Measurements from ENCODE around the gene EEF1AKMT3.

EEF1AKMT3 gene

GRCh38 chr12:57775044-57775443, 2.6 kb downstream of the EEF1AKMT3 start:
- Histone ChIP-seq H3K4me3 (ENCODE audit: low read length, poor library complexity, severe bottlenecking) (no peak overlapping the region), H3K4me1 (ENCODE audit: insufficient read depth, low read length, poor library complexity, severe bottlenecking) (peaks cover 11% of the 10 kb centered on the region), H2AFZ (ENCODE audit: low read length) (no peak overlapping the region), H3K27me3 (ENCODE audit: insufficient read depth, low read length, poor library complexity, severe bottlenecking) (no peaks in the 10 kb centered on the region), H3K4me2 (ENCODE audit: low read depth, low read length, poor library complexity, severe bottlenecking) (no peak overlapping the region), H4K20me1 (ENCODE audit: insufficient read depth, low read length, poor library complexity, severe bottlenecking) (no peaks in the 10 kb centered on the region), H3K9ac (ENCODE audit: low read depth, low read length, poor library complexity, severe bottlenecking) (no peak overlapping the region), H3K79me2 (ENCODE audit: insufficient read depth, low read length) (peaks cover 17% of the 10 kb centered on the region), H3F3A (ENCODE audit: low read depth) (no peaks in the 10 kb centered on the region), H3K9me2 (replicated peaks; ENCODE audit: low read depth, low read length) (no peaks in the 10 kb centered on the region), H3K9me3 (ENCODE audit: insufficient read depth, low read depth, low read length) (no peaks in the 10 kb centered on the region), H3K36me3 (ENCODE audit: insufficient read depth, low read length) (no peaks in the 10 kb centered on the region)
- TF ChIP-seq EZH2phosphoT487 (IDR thresholded peaks at IDR 0.05; ENCODE audit: borderline replicate concordance), result no peak
- TF ChIP-seq, protein P1, sequence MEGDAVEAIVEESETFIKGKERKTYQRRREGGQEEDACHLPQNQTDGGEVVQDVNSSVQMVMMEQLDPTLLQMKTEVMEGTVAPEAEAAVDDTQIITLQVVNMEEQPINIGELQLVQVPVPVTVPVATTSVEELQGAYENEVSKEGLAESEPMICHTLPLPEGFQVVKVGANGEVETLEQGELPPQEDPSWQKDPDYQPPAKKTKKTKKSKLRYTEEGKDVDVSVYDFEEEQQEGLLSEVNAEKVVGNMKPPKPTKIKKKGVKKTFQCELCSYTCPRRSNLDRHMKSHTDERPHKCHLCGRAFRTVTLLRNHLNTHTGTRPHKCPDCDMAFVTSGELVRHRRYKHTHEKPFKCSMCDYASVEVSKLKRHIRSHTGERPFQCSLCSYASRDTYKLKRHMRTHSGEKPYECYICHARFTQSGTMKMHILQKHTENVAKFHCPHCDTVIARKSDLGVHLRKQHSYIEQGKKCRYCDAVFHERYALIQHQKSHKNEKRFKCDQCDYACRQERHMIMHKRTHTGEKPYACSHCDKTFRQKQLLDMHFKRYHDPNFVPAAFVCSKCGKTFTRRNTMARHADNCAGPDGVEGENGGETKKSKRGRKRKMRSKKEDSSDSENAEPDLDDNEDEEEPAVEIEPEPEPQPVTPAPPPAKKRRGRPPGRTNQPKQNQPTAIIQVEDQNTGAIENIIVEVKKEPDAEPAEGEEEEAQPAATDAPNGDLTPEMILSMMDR (conservative IDR thresholded peaks at IDR 0.05; ENCODE audit: low read length), result no peak

- Histone ChIP-seq H3K27me3 (ENCODE audit: insufficient read depth, low read length, poor library complexity, severe bottlenecking) (no peaks in the 10 kb centered on the region), H3K9me2 (replicated peaks; ENCODE audit: low read depth, low read length) (no peaks in the 10 kb centered on the region), H3K9ac (ENCODE audit: low read depth, low read length, poor library complexity, severe bottlenecking) (no peak overlapping the region), H4K20me1 (ENCODE audit: insufficient read depth, low read length, poor library complexity, severe bottlenecking) (no peaks in the 10 kb centered on the region), H3K9me3 (ENCODE audit: insufficient read depth, low read depth, low read length) (no peaks in the 10 kb centered on the region), H3K4me2 (ENCODE audit: low read depth, low read length, poor library complexity, severe bottlenecking) (no peak overlapping the region), H2AFZ (ENCODE audit: low read length) (no peak overlapping the region), H3K36me3 (ENCODE audit: insufficient read depth, low read length) (no peaks in the 10 kb centered on the region), H3K79me2 (ENCODE audit: insufficient read depth, low read length) (peaks cover 13% of the 10 kb centered on the region), H3K4me1 (ENCODE audit: insufficient read depth, low read length, poor library complexity, severe bottlenecking) (peaks cover 10% of the 10 kb centered on the region), H3K4me3 (ENCODE audit: low read length, poor library complexity, severe bottlenecking) (no peak overlapping the region), H3F3A (ENCODE audit: low read depth) (no peaks in the 10 kb centered on the region)
- TF ChIP-seq EZH2phosphoT487 (IDR thresholded peaks at IDR 0.05; ENCODE audit: borderline replicate concordance), result no peak
- TF ChIP-seq, protein P1 (conservative IDR thresholded peaks at IDR 0.05; ENCODE audit: low read length), result peak; percentile 51
These were observed 3.3 kb downstream of the EEF1AKMT3 start for GRCh38 chr12:57775563-57776246.

GRCh38 chr12:57776247-57776587, 3.8 kb downstream of the EEF1AKMT3 start:
- no peaks in the 10 kb centered on the region for H3K9me2 ChIP-seq (replicated peaks; ENCODE audit: low read depth, low read length)
- H3K9ac ChIP-seq (ENCODE audit: low read depth, low read length, poor library complexity, severe bottlenecking), result no peak overlapping the region
- no peak overlapping the region for H2AFZ ChIP-seq (ENCODE audit: low read length)
- no peaks in the 10 kb centered on the region for H3K9me3 ChIP-seq (ENCODE audit: insufficient read depth, low read depth, low read length)
- H3K4me2 ChIP-seq (ENCODE audit: low read depth, low read length, poor library complexity, severe bottlenecking), result no peak overlapping the region
- no peaks in the 10 kb centered on the region for H3F3A ChIP-seq (ENCODE audit: low read depth)
- H3K4me3 ChIP-seq (ENCODE audit: low read length, poor library complexity, severe bottlenecking), result no peak overlapping the region
- H3K27me3 ChIP-seq (ENCODE audit: insufficient read depth, low read length, poor library complexity, severe bottlenecking), result no peaks in the 10 kb centered on the region
- peaks cover 9% of the 10 kb centered on the region for H3K4me1 ChIP-seq (ENCODE audit: insufficient read depth, low read length, poor library complexity, severe bottlenecking)
- no peak for TF ChIP-seq EZH2phosphoT487 (IDR thresholded peaks at IDR 0.05; ENCODE audit: borderline replicate concordance)
- TF ChIP-seq, protein P1 (conservative IDR thresholded peaks at IDR 0.05; ENCODE audit: low read length), result no peak; the same call in 1 of the 2 replicates
- H3K36me3 ChIP-seq (ENCODE audit: insufficient read depth, low read length), result no peaks in the 10 kb centered on the region
- H3K79me2 ChIP-seq (ENCODE audit: insufficient read depth, low read length), result peaks cover 8% of the 10 kb centered on the region; the same call in 1 of the 2 replicates
- no peaks in the 10 kb centered on the region for H4K20me1 ChIP-seq (ENCODE audit: insufficient read depth, low read length, poor library complexity, severe bottlenecking)

Measured in Loucy (cell line).